ENCODE measurements around the gene OR2T35. TPM values are rescaled to one million over a fixed set of nuclear protein-coding genes. Genes with fewer than 3 reads are reported as not detected.

OR2T35 gene
- total RNA-seq, 1 donor from 2014 or later: not detected

DNA sequence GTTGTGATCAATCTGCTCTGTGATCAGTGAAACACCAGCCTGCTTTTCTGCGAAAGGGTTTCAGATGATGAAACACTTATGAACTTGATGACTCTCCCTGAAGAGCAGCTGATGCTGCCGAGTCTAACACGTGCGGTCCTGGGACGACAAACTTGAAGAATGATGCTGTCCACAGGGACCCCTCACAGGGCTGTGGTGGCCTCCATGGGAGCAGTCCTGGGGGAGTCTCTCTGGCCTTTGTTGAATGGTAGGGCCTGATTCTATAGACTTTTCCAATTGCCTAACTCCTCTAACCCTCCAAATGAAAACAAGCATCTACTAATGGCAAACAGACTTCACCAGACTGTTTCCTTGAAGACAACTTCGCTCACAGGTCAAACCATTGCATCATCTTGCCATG lies 47.5 kb downstream of the OR2T35 start, which contains the start of gene OR2T10:
OR2T10 (minus strand) TSS at position 112 of the 400 bp plus-strand sequence. CDS start 3,932 bp downstream, outside the sequence.
- TF ChIP-seq, protein P1, sequence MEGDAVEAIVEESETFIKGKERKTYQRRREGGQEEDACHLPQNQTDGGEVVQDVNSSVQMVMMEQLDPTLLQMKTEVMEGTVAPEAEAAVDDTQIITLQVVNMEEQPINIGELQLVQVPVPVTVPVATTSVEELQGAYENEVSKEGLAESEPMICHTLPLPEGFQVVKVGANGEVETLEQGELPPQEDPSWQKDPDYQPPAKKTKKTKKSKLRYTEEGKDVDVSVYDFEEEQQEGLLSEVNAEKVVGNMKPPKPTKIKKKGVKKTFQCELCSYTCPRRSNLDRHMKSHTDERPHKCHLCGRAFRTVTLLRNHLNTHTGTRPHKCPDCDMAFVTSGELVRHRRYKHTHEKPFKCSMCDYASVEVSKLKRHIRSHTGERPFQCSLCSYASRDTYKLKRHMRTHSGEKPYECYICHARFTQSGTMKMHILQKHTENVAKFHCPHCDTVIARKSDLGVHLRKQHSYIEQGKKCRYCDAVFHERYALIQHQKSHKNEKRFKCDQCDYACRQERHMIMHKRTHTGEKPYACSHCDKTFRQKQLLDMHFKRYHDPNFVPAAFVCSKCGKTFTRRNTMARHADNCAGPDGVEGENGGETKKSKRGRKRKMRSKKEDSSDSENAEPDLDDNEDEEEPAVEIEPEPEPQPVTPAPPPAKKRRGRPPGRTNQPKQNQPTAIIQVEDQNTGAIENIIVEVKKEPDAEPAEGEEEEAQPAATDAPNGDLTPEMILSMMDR (IDR thresholded peaks at IDR 0.05; ENCODE audit: insufficient read depth, low read length, poor library complexity, severe bottlenecking): no peak
- no peak within 1 kb of the TSS for H3K4me3 ChIP-seq (ENCODE audit: low read depth, low read length)
- no peak for DNase-seq (ENCODE audit: low read depth)
- H3K27me3 ChIP-seq (ENCODE audit: control insufficient read depth, insufficient read depth, low read length): no peaks in the 10 kb centered on the region
- H3K36me3 ChIP-seq (ENCODE audit: control insufficient read depth, insufficient read depth, low read length): no peaks in the 10 kb centered on the region

DNA sequence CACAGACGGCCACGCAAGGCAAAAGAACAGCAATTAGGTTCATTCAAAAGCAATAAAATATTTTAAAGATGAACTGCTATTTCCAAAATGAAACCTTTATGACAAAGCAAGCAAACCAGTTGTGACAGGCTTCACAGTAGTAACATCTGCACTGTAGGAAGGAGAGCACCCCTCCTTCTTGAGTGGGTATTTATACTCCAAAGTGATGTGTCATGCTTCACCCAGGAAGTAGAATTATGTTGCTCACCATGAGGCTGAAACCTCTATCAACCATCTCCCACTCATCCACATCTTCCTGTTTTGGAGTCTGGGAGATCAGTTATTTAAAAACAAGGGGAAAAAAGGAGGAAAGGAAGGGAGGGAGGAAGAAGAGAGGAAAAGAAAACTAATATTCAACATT lies 48.5 kb downstream of the OR2T35 start:
- Histone ChIP-seq H3K36me3 (ENCODE audit: control insufficient read depth, insufficient read depth, low read length) (no peaks in the 10 kb centered on the region), H3K27me3 (ENCODE audit: control insufficient read depth, insufficient read depth, low read length) (no peaks in the 10 kb centered on the region), H3K4me3 (ENCODE audit: low read depth, low read length) (no peak overlapping the region)
- DNase-seq (ENCODE audit: low read depth): no peak
- TF ChIP-seq, protein P1 (IDR thresholded peaks at IDR 0.05; ENCODE audit: insufficient read depth, low read length, poor library complexity, severe bottlenecking): no peak

DNA sequence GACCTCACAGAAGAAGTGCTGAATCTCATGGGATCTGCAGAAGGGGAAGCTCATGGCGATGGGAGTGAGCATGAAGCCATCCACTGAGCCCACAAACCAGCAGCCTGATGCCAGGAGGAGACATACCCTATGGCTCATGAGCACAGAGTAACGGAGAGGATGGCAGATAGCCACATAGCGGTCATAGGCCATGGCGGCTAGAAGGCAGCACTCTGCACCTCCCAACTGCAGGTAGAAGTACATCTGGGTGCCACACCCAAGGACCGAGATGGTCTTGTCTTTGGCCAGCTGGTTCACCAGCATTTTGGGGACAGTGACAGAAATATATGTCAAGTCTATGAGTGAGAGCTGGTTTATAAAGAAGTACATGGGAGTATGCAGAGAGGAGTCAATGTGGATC lies 51.9 kb downstream of the OR2T35 start:
- Histone ChIP-seq H3K27me3 (ENCODE audit: control insufficient read depth, insufficient read depth, low read length) (no peaks in the 10 kb centered on the region), H3K36me3 (ENCODE audit: control insufficient read depth, insufficient read depth, low read length) (no peaks in the 10 kb centered on the region), H3K4me3 (ENCODE audit: low read depth, low read length) (no peak overlapping the region)
- no peak for DNase-seq (ENCODE audit: low read depth)
- TF ChIP-seq, protein P1 (IDR thresholded peaks at IDR 0.05; ENCODE audit: insufficient read depth, low read length, poor library complexity, severe bottlenecking): no peak

DNA sequence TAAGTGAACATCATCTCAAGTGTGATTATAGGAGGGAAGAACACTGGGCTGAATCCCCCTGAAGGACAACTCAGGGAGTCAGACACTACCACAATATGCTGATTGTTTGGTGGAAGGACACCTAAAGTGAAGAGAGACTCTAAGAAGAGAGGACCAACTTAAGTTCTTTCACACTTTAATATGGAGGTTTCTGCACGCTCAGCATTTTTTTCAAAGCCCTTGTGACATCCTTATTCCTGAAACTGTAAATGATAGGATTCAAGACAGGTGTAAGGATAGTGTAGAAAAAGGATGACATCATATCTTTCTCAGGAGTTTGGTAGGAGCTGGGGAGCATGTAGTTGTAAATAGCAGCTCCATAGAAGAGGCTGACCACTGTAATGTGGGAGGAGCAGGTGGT lies 52.4 kb downstream of the OR2T35 start:
- no peaks in the 10 kb centered on the region for H3K36me3 ChIP-seq (ENCODE audit: control insufficient read depth, insufficient read depth, low read length)
- no peak for DNase-seq (ENCODE audit: low read depth)
- H3K27me3 ChIP-seq (ENCODE audit: control insufficient read depth, insufficient read depth, low read length): no peaks in the 10 kb centered on the region
- TF ChIP-seq, protein P1 (IDR thresholded peaks at IDR 0.05; ENCODE audit: insufficient read depth, low read length, poor library complexity, severe bottlenecking): no peak
- no peak overlapping the region for H3K4me3 ChIP-seq (ENCODE audit: low read depth, low read length)

DNA sequence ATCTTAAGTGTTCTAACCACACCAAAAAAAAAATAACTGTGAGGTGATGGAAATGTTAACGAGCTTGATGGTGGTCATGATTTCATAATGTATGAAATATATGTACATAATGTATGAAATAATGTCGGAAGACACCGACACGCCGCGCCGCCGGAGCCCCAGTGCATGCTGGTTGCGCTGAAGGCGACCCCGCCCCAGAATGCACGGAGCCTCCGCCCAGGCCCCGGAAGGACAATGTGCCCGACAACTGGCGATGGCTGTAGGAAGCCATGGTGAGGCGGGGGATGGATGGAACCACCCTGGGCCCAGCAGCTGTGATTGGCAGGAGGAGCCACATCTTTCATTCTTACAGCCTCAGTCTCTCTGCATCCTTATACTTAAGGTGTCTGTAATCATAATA lies 55.0 kb downstream of the OR2T35 start:
- DNase-seq (ENCODE audit: low read depth): no peak
- Histone ChIP-seq H3K4me3 (ENCODE audit: low read depth, low read length) (no peak overlapping the region), H3K36me3 (ENCODE audit: control insufficient read depth, insufficient read depth, low read length) (no peaks in the 10 kb centered on the region), H3K27me3 (ENCODE audit: control insufficient read depth, insufficient read depth, low read length) (no peaks in the 10 kb centered on the region)
- TF ChIP-seq, protein P1 (IDR thresholded peaks at IDR 0.05; ENCODE audit: insufficient read depth, low read length, poor library complexity, severe bottlenecking): no peak

DNA sequence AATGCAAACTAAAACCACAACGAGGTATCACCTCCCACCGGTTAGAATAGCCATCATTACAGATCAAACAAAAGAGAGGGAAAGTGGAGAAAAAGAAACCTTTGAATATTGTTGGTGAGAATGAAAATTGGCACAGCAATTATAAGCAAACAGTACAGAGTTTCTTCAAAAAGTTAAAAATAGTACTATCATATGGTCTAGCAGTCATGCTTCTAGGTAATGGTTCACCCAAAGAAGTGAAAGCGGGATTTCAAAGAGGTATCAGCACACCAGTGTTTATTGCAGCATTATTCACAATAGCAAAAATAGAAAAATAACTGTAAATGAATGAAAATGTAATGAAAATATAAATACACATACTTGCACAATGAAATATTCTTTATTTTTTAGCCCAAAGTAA lies 55.7 kb downstream of the OR2T35 start:
- TF ChIP-seq, protein P1 (IDR thresholded peaks at IDR 0.05; ENCODE audit: insufficient read depth, low read length, poor library complexity, severe bottlenecking): no peak
- no peak for DNase-seq (ENCODE audit: low read depth)
- Histone ChIP-seq H3K4me3 (ENCODE audit: low read depth, low read length) (no peak overlapping the region), H3K27me3 (ENCODE audit: control insufficient read depth, insufficient read depth, low read length) (no peaks in the 10 kb centered on the region), H3K36me3 (ENCODE audit: control insufficient read depth, insufficient read depth, low read length) (no peaks in the 10 kb centered on the region)
